DMS 273 (cell line): ENCODE data around the gene KIAA1217.
A peak's percentile ranks its signal among the peaks of the same experiment; 100 is the strongest.

Experiments used
- DNase-seq: peaks from one replicate; lab custom pipeline; 2025; ENCODE audit not compliant: unreplicated experiment; lab: John Stamatoyannopoulos, UW

Gene KIAA1217

GRCh38 chr10:24394461-24395190, 185.7 kb downstream of the KIAA1217 start:
- DNase-seq, result no peak

GRCh38 chr10:24396396-24396795, 187.5 kb downstream of the KIAA1217 start:
- peak; percentile 2 for DNase-seq

- no peak for DNase-seq
Measured at GRCh38 chr10:24397662-24398061, 188.7 kb downstream of the KIAA1217 start.

GRCh38 chr10:24404567-24404966, 195.6 kb downstream of the KIAA1217 start:
- no peak for DNase-seq

- DNase-seq, result no peak
Measured at GRCh38 chr10:24405635-24406034, 196.7 kb downstream of the KIAA1217 start.

GRCh38 chr10:24406809-24407483, 198.0 kb downstream of the KIAA1217 start:
- no peak for DNase-seq

GRCh38 chr10:24407928-24408327, 199.0 kb downstream of the KIAA1217 start:
- no peak for DNase-seq

GRCh38 chr10:24408365-24408764, 199.4 kb downstream of the KIAA1217 start:
- no peak for DNase-seq

GRCh38 chr10:24414597-24414996, 205.7 kb downstream of the KIAA1217 start:
- DNase-seq, result no peak

GRCh38 chr10:24415455-24416125, 206.7 kb downstream of the KIAA1217 start:
- DNase-seq, result peak; percentile 74

- no peak for DNase-seq
Measured at GRCh38 chr10:24416248-24416647, 207.3 kb downstream of the KIAA1217 start.

- no peak for DNase-seq
Measured at GRCh38 chr10:24417053-24417452, 208.1 kb downstream of the KIAA1217 start.

GRCh38 chr10:24418532-24418931, 209.6 kb downstream of the KIAA1217 start:
- peak; percentile 4 for DNase-seq

GRCh38 chr10:24419066-24419465, 210.1 kb downstream of the KIAA1217 start:
- no peak for DNase-seq

- DNase-seq, result no peak
Measured at GRCh38 chr10:24425151-24425550, 216.2 kb downstream of the KIAA1217 start.

- DNase-seq, result no peak
Measured at GRCh38 chr10:24427678-24428409, 218.9 kb downstream of the KIAA1217 start.

- DNase-seq, result no peak
Measured at GRCh38 chr10:24428410-24428782, 219.5 kb downstream of the KIAA1217 start.

GRCh38 chr10:24430591-24430990, 221.7 kb downstream of the KIAA1217 start:
- DNase-seq, result no peak

- no peak for DNase-seq
Measured at GRCh38 chr10:24432478-24433416, 223.8 kb downstream of the KIAA1217 start.

GRCh38 chr10:24433705-24434104, 224.8 kb downstream of the KIAA1217 start:
- no peak for DNase-seq
